ENCODE results near the gene CYP24A1.

Gene CYP24A1

DNA sequence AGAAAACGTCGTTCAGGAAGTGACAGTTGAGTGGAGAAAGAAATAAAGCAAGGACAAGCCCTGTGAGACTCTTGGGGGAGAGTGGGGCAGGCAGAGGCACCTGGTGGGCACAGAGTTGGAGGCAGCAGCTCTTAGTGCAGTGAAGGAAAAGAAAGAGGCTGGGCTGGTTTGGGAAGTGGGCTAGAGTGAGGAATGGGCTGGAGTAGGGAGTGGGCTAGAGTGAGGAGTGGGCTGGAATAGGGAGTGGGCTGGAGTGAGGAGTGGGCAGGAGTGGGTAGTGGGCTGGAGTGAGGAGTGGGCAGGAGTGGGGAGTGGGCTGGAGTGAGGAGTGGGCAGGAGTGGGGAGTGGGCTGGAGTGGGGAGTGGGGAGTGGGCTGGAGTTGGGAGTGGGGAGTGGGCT lies 59.7 kb downstream of the CYP24A1 start:
- Histone ChIP-seq H4K91ac (ENCODE audit: low read depth, low read length, poor library complexity) (no peak overlapping the region), H3K14ac (ENCODE audit: low read length) (no peak overlapping the region), H2BK12ac (ENCODE audit: low read length) (no peak overlapping the region), H3K27me3 (ENCODE audit: control insufficient read depth in 3 of 3, insufficient read depth in 3 of 3, low read depth in 1 of 3, low read length in 3 of 3) (peaks cover 0 to 14% (median 0%) of the 10 kb centered on the region in 3 experiments), H2AK5ac (ENCODE audit: low read depth, low read length) (no peak overlapping the region), H3K79me1 (ENCODE audit: low read depth, low read length) (no peaks in the 10 kb centered on the region), H4K8ac (ENCODE audit: low read depth, low read length) (no peak overlapping the region), H3K9me3 (replicated peaks in 1 of 2; ENCODE audit: control insufficient read depth in 2 of 2, insufficient read depth in 1 of 2, low read depth in 1 of 2, low read length in 2 of 2) (no peaks in the 10 kb centered on the region), H2AFZ (ENCODE audit: low read length) (no peak overlapping the region), H2BK5ac (ENCODE audit: low read length) (no peak overlapping the region), H2BK15ac (ENCODE audit: low read length) (no peak overlapping the region), H3K4me2 (ENCODE audit: insufficient read depth, low read length, poor library complexity, severe bottlenecking) (no peak overlapping the region), H3K23ac (ENCODE audit: low read depth, low read length, poor library complexity) (no peak overlapping the region), H2BK120ac (ENCODE audit: low read depth, low read length) (no peak overlapping the region), H3K4ac (ENCODE audit: low read length) (no peak overlapping the region), H3K18ac (ENCODE audit: low read length) (no peak overlapping the region), H3K4me3 (ENCODE audit: low read length in 2 of 2) (no peak overlapping the region), H3K27ac (replicated peaks; ENCODE audit: low read length) (no peak overlapping the region), H3K9ac (ENCODE audit: low read depth, low read length, poor library complexity) (no peak overlapping the region), H3K4me1 (ENCODE audit: control insufficient read depth in 2 of 2, insufficient read depth in 1 of 2, low read depth in 1 of 2, low read length in 2 of 2) (no peaks in the 10 kb centered on the region), H3K36me3 (replicated peaks in 1 of 2; ENCODE audit: control insufficient read depth in 2 of 2, insufficient read depth in 2 of 2, low read length in 2 of 2) (no peaks in the 10 kb centered on the region)
- DNase-seq (ENCODE audit: low spot score): no peak
- no CpG with 5 or more reads among the region's 2 CpGs for WGBS, 2 donors (ENCODE audit: extremely low coverage in 2 of 2, insufficient read length in 2 of 2, insufficient replicate concordance in 1 of 2)

DNA sequence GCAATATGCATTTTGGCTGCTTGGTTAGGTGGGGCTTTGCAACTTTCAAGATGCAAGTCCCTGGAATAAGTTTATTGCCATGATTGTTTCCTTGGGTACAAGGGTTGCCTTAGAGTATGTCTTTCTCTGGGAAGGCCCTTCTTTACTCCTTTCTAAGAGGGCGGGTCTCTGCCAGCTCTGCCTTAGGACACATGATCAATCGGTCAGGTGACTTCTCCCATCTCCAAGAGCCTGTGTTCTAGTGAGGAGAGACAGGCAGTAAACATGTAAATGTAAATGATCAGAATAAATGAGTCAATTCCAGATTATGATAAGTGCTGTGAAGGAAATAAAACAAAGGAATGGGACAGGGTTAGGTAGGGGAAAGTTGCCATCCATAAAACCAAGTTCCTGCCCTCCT lies 60.2 kb downstream of the CYP24A1 start:
- no CpG with 5 or more reads among the region's 2 CpGs for WGBS, 2 donors (ENCODE audit: extremely low coverage in 2 of 2, insufficient read length in 2 of 2, insufficient replicate concordance in 1 of 2)
- no peak overlapping the region for H4K91ac ChIP-seq (ENCODE audit: low read depth, low read length, poor library complexity)
- no peak overlapping the region for H2BK120ac ChIP-seq (ENCODE audit: low read depth, low read length)
- no peak overlapping the region for H3K14ac ChIP-seq (ENCODE audit: low read length)
- H2AK5ac ChIP-seq (ENCODE audit: low read depth, low read length): no peak overlapping the region
- H3K36me3 ChIP-seq (replicated peaks in 1 of 2; ENCODE audit: control insufficient read depth in 2 of 2, insufficient read depth in 2 of 2, low read length in 2 of 2): no peaks in the 10 kb centered on the region
- no peaks in the 10 kb centered on the region for H3K9me3 ChIP-seq (replicated peaks in 1 of 2; ENCODE audit: control insufficient read depth in 2 of 2, insufficient read depth in 1 of 2, low read depth in 1 of 2, low read length in 2 of 2)
- no peak overlapping the region for H3K23ac ChIP-seq (ENCODE audit: low read depth, low read length, poor library complexity)
- H3K4me1 ChIP-seq (ENCODE audit: control insufficient read depth in 2 of 2, insufficient read depth in 1 of 2, low read depth in 1 of 2, low read length in 2 of 2): no peaks in the 10 kb centered on the region
- H3K27me3 ChIP-seq (ENCODE audit: control insufficient read depth in 3 of 3, insufficient read depth in 3 of 3, low read depth in 1 of 3, low read length in 3 of 3): peaks cover 0 to 10% (median 0%) of the 10 kb centered on the region in 3 experiments
- no peak for DNase-seq (ENCODE audit: low spot score)
- no peak overlapping the region for H2BK5ac ChIP-seq (ENCODE audit: low read length)
- no peak overlapping the region for H3K27ac ChIP-seq (replicated peaks; ENCODE audit: low read length)
- H3K4me2 ChIP-seq (ENCODE audit: insufficient read depth, low read length, poor library complexity, severe bottlenecking): no peak overlapping the region
- no peak overlapping the region for H3K4me3 ChIP-seq (ENCODE audit: low read length in 2 of 2)
- no peaks in the 10 kb centered on the region for H3K79me1 ChIP-seq (ENCODE audit: low read depth, low read length)
- no peak overlapping the region for H3K18ac ChIP-seq (ENCODE audit: low read length)
- H2BK12ac ChIP-seq (ENCODE audit: low read length): no peak overlapping the region
- no peak overlapping the region for H3K4ac ChIP-seq (ENCODE audit: low read length)
- no peak overlapping the region for H2AFZ ChIP-seq (ENCODE audit: low read length)
- H2BK15ac ChIP-seq (ENCODE audit: low read length): no peak overlapping the region
- no peak overlapping the region for H3K9ac ChIP-seq (ENCODE audit: low read depth, low read length, poor library complexity)
- no peak overlapping the region for H4K8ac ChIP-seq (ENCODE audit: low read depth, low read length)

GRCh38 chr20:54112221-54112884 lies 61.4 kb downstream of the CYP24A1 start:
- Histone ChIP-seq H3K14ac (ENCODE audit: low read length) (no peak overlapping the region), H2AK5ac (ENCODE audit: low read depth, low read length) (no peak overlapping the region), H3K79me1 (ENCODE audit: low read depth, low read length) (no peaks in the 10 kb centered on the region), H3K36me3 (replicated peaks in 1 of 2; ENCODE audit: control insufficient read depth in 2 of 2, insufficient read depth in 2 of 2, low read length in 2 of 2) (no peaks in the 10 kb centered on the region), H4K8ac (ENCODE audit: low read depth, low read length) (no peak overlapping the region), H3K18ac (ENCODE audit: low read length) (no peak overlapping the region), H4K91ac (ENCODE audit: low read depth, low read length, poor library complexity) (no peak overlapping the region), H3K27me3 (ENCODE audit: control insufficient read depth in 3 of 3, insufficient read depth in 3 of 3, low read depth in 1 of 3, low read length in 3 of 3) (peaks cover 0 to 10% (median 0%) of the 10 kb centered on the region in 3 experiments), H3K9ac (ENCODE audit: low read depth, low read length, poor library complexity) (no peak overlapping the region), H3K23ac (ENCODE audit: low read depth, low read length, poor library complexity) (no peak overlapping the region), H2BK12ac (ENCODE audit: low read length) (no peak overlapping the region), H3K4ac (ENCODE audit: low read length) (no peak overlapping the region), H3K4me2 (ENCODE audit: insufficient read depth, low read length, poor library complexity, severe bottlenecking) (no peak overlapping the region), H2AFZ (ENCODE audit: low read length) (no peak overlapping the region), H2BK5ac (ENCODE audit: low read length) (no peak overlapping the region), H3K4me3 (ENCODE audit: low read length in 2 of 2) (no peak overlapping the region), H3K9me3 (replicated peaks in 1 of 2; ENCODE audit: control insufficient read depth in 2 of 2, insufficient read depth in 1 of 2, low read depth in 1 of 2, low read length in 2 of 2) (no peaks in the 10 kb centered on the region), H2BK120ac (ENCODE audit: low read depth, low read length) (no peak overlapping the region), H2BK15ac (ENCODE audit: low read length) (no peak overlapping the region), H3K4me1 (ENCODE audit: control insufficient read depth in 2 of 2, insufficient read depth in 1 of 2, low read depth in 1 of 2, low read length in 2 of 2) (no peaks in the 10 kb centered on the region), H3K27ac (replicated peaks; ENCODE audit: low read length) (no peak overlapping the region)
- DNase-seq (ENCODE audit: low spot score): no peak
- WGBS, 2 donors (ENCODE audit: extremely low coverage in 2 of 2, insufficient read length in 2 of 2, insufficient replicate concordance in 1 of 2): no CpG with 5 or more reads among the region's 4 CpGs

DNA sequence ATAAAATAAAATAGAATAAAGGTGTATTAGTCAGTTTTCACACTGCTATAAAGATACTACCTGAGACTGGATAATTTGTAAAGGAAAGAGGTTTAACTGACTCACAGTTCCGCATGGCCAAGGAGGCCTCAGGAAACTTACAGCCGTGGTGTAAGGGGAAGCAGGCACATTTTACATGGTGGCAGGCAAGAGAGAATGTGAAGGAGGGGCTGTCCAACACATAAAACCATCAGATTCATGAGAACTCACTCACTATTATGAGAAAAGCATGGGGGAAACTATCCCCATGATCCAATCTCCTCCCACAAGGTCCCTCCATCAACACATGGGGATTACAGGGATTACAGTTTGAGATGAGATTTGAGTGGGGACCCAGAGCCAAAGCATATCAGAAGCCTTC lies 62.3 kb downstream of the CYP24A1 start:
- no peak overlapping the region for H3K4me2 ChIP-seq (ENCODE audit: insufficient read depth, low read length, poor library complexity, severe bottlenecking)
- H3K9me3 ChIP-seq (replicated peaks in 1 of 2; ENCODE audit: control insufficient read depth in 2 of 2, insufficient read depth in 1 of 2, low read depth in 1 of 2, low read length in 2 of 2): no peaks in the 10 kb centered on the region
- H3K4me3 ChIP-seq (ENCODE audit: low read length in 2 of 2): no peak overlapping the region
- no peak overlapping the region for H2AFZ ChIP-seq (ENCODE audit: low read length)
- no peak overlapping the region for H2BK120ac ChIP-seq (ENCODE audit: low read depth, low read length)
- H3K23ac ChIP-seq (ENCODE audit: low read depth, low read length, poor library complexity): no peak overlapping the region
- no peaks in the 10 kb centered on the region for H3K36me3 ChIP-seq (replicated peaks in 1 of 2; ENCODE audit: control insufficient read depth in 2 of 2, insufficient read depth in 2 of 2, low read length in 2 of 2)
- no peak overlapping the region for H3K14ac ChIP-seq (ENCODE audit: low read length)
- no CpG with 5 or more reads among the region's 2 CpGs for WGBS, 2 donors (ENCODE audit: extremely low coverage in 2 of 2, insufficient read length in 2 of 2, insufficient replicate concordance in 1 of 2)
- DNase-seq (ENCODE audit: low spot score): no peak
- H2BK15ac ChIP-seq (ENCODE audit: low read length): no peak overlapping the region
- peaks cover 0 to 10% (median 0%) of the 10 kb centered on the region in 3 experiments for H3K27me3 ChIP-seq (ENCODE audit: control insufficient read depth in 3 of 3, insufficient read depth in 3 of 3, low read depth in 1 of 3, low read length in 3 of 3)
- no peak overlapping the region for H3K9ac ChIP-seq (ENCODE audit: low read depth, low read length, poor library complexity)
- no peak overlapping the region for H2BK5ac ChIP-seq (ENCODE audit: low read length)
- no peak overlapping the region for H3K27ac ChIP-seq (replicated peaks; ENCODE audit: low read length)
- H3K79me1 ChIP-seq (ENCODE audit: low read depth, low read length): no peaks in the 10 kb centered on the region
- H4K8ac ChIP-seq (ENCODE audit: low read depth, low read length): no peak overlapping the region
- H4K91ac ChIP-seq (ENCODE audit: low read depth, low read length, poor library complexity): no peak overlapping the region
- H3K4me1 ChIP-seq (ENCODE audit: control insufficient read depth in 2 of 2, insufficient read depth in 1 of 2, low read depth in 1 of 2, low read length in 2 of 2): no peaks in the 10 kb centered on the region
- no peak overlapping the region for H2AK5ac ChIP-seq (ENCODE audit: low read depth, low read length)
- no peak overlapping the region for H2BK12ac ChIP-seq (ENCODE audit: low read length)
- no peak overlapping the region for H3K18ac ChIP-seq (ENCODE audit: low read length)
- H3K4ac ChIP-seq (ENCODE audit: low read length): no peak overlapping the region

Data from neuronal stem cell (in vitro differentiated cells).